Measurements from ENCODE around the gene BCORL1. TPM values are rescaled to one million over a fixed set of nuclear protein-coding genes. Genes with fewer than 3 reads are reported as not detected.

The BCORL1 gene
- polyA plus RNA-seq, 4 donors, result 17.2 to 21.4 (median 18.0) TPM

- DNase-seq (ENCODE audit: low read depth in 4 of 4, low spot score in 3 of 4), result no peak
These were observed 22.8 kb downstream of the BCORL1 start for GRCh38 chrX:130005089-130005807.

- DNase-seq (ENCODE audit: low read depth in 4 of 4, low spot score in 3 of 4), result peak in 1 of 4 donors; percentile 2
These were observed 27.3 kb downstream of the BCORL1 start for GRCh38 chrX:130009658-130010223.

GRCh38 chrX:130012683-130013082 lies 30.2 kb downstream of the BCORL1 start:
- no peak for DNase-seq (ENCODE audit: low read depth in 4 of 4, low spot score in 3 of 4)

- DNase-seq (ENCODE audit: low read depth in 4 of 4, low spot score in 3 of 4), result no peak
These were observed 31.2 kb downstream of the BCORL1 start for GRCh38 chrX:130013661-130014060.

- DNase-seq (ENCODE audit: low read depth in 4 of 4, low spot score in 3 of 4), result no peak
These were observed 31.9 kb downstream of the BCORL1 start for GRCh38 chrX:130014356-130014755.

GRCh38 chrX:130014770-130015169 lies 32.3 kb downstream of the BCORL1 start:
- no peak for DNase-seq (ENCODE audit: low read depth in 4 of 4, low spot score in 3 of 4)

- no peak for DNase-seq (ENCODE audit: low read depth in 4 of 4, low spot score in 3 of 4)
These were observed 32.7 kb downstream of the BCORL1 start for GRCh38 chrX:130015181-130015580.

GRCh38 chrX:130018143-130018542 lies 35.7 kb downstream of the BCORL1 start:
- DNase-seq (ENCODE audit: low read depth in 4 of 4, low spot score in 3 of 4), result no peak

GRCh38 chrX:130020661-130021324 lies 38.4 kb downstream of the BCORL1 start:
- no peak for DNase-seq (ENCODE audit: low read depth in 4 of 4, low spot score in 3 of 4)

GRCh38 chrX:130024127-130024526 lies 41.7 kb downstream of the BCORL1 start:
- DNase-seq (ENCODE audit: low read depth in 4 of 4, low spot score in 3 of 4), result peak; percentile 15 to 51 (median 41)

- DNase-seq (ENCODE audit: low read depth in 4 of 4, low spot score in 3 of 4), result no peak
These were observed 42.8 kb downstream of the BCORL1 start for GRCh38 chrX:130025256-130025655.

- no peak for DNase-seq (ENCODE audit: low read depth in 4 of 4, low spot score in 3 of 4)
These were observed 45.1 kb downstream of the BCORL1 start for GRCh38 chrX:130027569-130027968.

- no peak for DNase-seq (ENCODE audit: low read depth in 4 of 4, low spot score in 3 of 4)
These were observed 45.8 kb downstream of the BCORL1 start for GRCh38 chrX:130028196-130028595.

- DNase-seq (ENCODE audit: low read depth in 4 of 4, low spot score in 3 of 4), result no peak
These were observed 48.4 kb downstream of the BCORL1 start for GRCh38 chrX:130030826-130031225.

- DNase-seq (ENCODE audit: low read depth in 4 of 4, low spot score in 3 of 4), result no peak
These were observed 50.1 kb downstream of the BCORL1 start for GRCh38 chrX:130032552-130032951.

- no peak for DNase-seq (ENCODE audit: low read depth in 4 of 4, low spot score in 3 of 4)
These were observed 51.7 kb downstream of the BCORL1 start for GRCh38 chrX:130034178-130034577.

- DNase-seq (ENCODE audit: low read depth in 4 of 4, low spot score in 3 of 4), result no peak
These were observed 57.4 kb downstream of the BCORL1 start for GRCh38 chrX:130039847-130040246.

GRCh38 chrX:130047416-130047815 lies 65.0 kb downstream of the BCORL1 start:
- DNase-seq (ENCODE audit: low read depth in 4 of 4, low spot score in 3 of 4), result no peak

- no peak for DNase-seq (ENCODE audit: low read depth in 4 of 4, low spot score in 3 of 4)
These were observed 66.3 kb downstream of the BCORL1 start for GRCh38 chrX:130048686-130049222.

GRCh38 chrX:130049821-130050220 lies 67.4 kb downstream of the BCORL1 start:
- DNase-seq (ENCODE audit: low read depth in 4 of 4, low spot score in 3 of 4), result no peak

GRCh38 chrX:130051176-130051845 lies 68.9 kb downstream of the BCORL1 start:
- no peak for DNase-seq (ENCODE audit: low read depth in 4 of 4, low spot score in 3 of 4)

Measured in right renal pelvis (tissue), 4 donors.